GM19397 (cell line): ENCODE results near the gene APOBEC3F.

Source experiments
- ATAC-seq: cut with Tn5 transposase; IDR thresholded peaks from one replicate; pipeline ENCODE4 v1.9.1; 2021; ENCODE audit warnings: mild to moderate bottlenecking, moderate library complexity; ENCODE audit not compliant: unreplicated experiment

Gene APOBEC3F

GRCh38 chr22:39090426-39091064 is 49.9 kb downstream of the APOBEC3F start:
- no peak for ATAC-seq

GRCh38 chr22:39091126-39092081 is 50.7 kb downstream of the APOBEC3F start:
- no peak for ATAC-seq

GRCh38 chr22:39092111-39092862 is 51.6 kb downstream of the APOBEC3F start:
- ATAC-seq = no peak

GRCh38 chr22:39094717-39095389 is 54.2 kb downstream of the APOBEC3F start:
- no peak for ATAC-seq

GRCh38 chr22:39095971-39096370 is 55.3 kb downstream of the APOBEC3F start:
- ATAC-seq = no peak

GRCh38 chr22:39097098-39098020 is 56.7 kb downstream of the APOBEC3F start, which contains the start of gene APOBEC3H:
Gene APOBEC3H, plus strand, starts transcription at chr22:39097244. Its CDS starts 3,035 bp downstream, at chr22:39100279.
- no peak for ATAC-seq

GRCh38 chr22:39098026-39098425 is 57.4 kb downstream of the APOBEC3F start:
- ATAC-seq = no peak

- ATAC-seq = no peak
These were observed 57.9 kb downstream of the APOBEC3F start for GRCh38 chr22:39098576-39098975.

GRCh38 chr22:39101226-39101625 is 60.6 kb downstream of the APOBEC3F start:
- no peak for ATAC-seq

GRCh38 chr22:39103431-39103830 is 62.8 kb downstream of the APOBEC3F start:
- no peak for ATAC-seq
